NCI-H460 (cell line): ENCODE results near the gene SULT1A2. TPM values are rescaled to one million over a fixed set of nuclear protein-coding genes. Genes with fewer than 3 reads are reported as not detected.
"Not testable (repeated sequence)": the region's sequence is repeated elsewhere in the genome, so short reads cannot be mapped to it uniquely, and the experiment has no call there.

Experiments used
- DNase-seq: peaks from one replicate; pipeline ENCODE4 v3.0.0-alpha.2; 2016; ENCODE audit warnings: low read depth; ENCODE audit errors: extremely low read depth
- total RNA-seq: library from RNA; depleted of rRNA; stranded (reverse); fragments of >200 nt; shearing (Covaris generic); gene quantifications from 2 replicates; pipeline ENCODE4 v1.2.3, GENCODE V29; 2014

Gene SULT1A2
- total RNA-seq, 1 experiment from 2014 or later: 0.67 TPM

DNA sequence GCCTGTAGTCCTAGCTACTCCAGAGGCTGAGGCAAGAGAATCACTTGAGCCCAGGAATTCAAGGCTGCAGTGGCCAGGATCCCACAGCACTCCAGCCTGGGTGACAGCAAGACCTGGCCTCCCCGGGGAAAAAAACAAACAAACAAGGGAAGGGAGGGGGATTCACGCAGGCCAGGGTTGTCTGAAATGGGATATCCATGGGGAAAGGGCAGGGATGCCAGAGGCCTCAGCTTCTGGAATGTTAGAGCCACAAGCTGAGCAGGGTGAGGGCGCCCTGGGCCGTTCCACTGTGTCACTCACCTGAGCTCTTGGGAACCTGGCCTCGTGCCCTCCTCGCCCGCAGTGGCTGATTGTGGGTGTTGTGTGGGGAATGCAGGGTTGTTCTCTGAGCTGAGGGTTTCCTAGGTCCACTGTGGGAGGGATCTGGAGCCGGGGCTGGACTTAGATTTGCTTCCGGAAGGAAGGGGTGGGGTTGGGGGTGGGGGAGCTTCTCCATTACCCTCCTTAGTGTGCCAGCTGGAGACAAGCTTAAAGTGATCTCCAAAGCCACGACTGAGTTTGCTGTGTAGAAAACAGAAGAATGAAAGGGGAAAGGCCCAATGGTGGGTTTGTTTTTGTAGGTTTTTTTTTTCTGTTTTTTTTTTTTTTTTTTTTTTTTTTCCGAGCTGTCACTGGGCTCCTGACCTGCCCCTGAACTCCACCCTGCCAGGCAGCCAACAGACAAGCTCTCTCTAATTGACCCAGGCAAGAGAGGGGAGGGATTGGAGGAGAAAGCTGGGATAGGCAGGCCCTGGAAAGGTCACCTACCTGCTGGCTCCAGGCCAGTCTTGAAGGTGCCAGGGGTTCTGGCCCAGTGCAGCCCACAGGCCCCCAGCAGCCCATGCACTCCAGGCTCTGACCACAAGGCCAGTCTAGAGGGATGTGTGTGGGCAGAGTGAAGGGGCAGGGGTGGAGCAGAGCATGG lies 13.1 kb upstream of the SULT1A2 start, which contains the start of gene SULT1A1:
Gene SULT1A1, minus strand, starts transcription at position 414 of the 964 bp plus-strand sequence. CDS start 1,189 bp downstream, outside the sequence.
- DNase-seq: no peak

DNA sequence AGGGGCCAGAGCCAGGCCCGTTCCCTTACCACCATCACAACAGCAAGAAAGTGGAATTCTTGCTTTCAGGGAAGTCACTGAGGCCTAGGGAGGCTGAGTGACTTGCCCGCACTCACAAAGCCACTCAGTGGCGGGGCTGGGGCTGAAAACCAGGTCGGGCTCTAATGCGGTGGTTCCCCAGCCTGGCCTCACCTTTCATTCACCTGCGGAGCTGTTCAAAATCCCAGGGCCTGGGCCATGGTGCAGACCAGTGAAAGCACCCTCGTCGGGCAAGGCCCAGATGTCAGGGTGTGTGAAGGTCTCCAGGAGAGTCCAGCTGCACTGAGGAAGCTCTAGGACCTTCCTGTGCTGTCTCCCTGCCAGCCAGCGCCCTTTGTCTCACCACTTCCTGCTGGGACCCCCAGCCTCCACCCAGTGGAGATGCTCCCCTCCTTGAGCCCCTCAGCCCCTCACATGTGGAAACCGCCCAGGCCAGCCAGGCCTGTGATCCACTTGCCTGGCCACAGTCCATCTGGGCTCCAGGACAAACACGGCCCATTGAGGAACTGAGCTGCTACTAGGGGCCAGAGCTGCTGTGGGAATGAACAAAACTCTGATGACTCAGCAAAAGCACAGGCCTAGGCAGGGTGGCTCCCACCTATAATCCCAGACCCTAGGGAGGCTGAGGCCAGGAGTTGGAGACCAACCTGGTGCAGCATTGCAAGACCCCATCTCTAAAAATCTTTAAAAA lies 12.2 kb upstream of the SULT1A2 start:
- not testable (repeated sequence) for DNase-seq

DNA sequence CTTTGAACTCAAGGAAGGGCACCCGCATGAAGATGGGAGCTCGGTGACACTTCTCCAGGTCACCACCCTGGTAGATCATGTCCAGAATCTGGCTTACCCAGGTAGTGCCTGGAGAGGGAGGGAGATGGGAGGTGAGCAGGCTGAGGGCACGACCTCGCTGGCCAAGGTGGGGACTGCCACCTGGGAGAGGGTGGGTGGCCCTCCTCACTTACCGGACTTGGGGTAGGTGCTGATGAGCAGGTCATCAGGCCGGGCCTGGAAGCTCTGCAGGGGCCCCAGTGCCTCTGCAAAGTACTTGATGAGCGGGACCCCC lies 11.6 kb upstream of the SULT1A2 start:
- DNase-seq: not testable (repeated sequence)

DNA sequence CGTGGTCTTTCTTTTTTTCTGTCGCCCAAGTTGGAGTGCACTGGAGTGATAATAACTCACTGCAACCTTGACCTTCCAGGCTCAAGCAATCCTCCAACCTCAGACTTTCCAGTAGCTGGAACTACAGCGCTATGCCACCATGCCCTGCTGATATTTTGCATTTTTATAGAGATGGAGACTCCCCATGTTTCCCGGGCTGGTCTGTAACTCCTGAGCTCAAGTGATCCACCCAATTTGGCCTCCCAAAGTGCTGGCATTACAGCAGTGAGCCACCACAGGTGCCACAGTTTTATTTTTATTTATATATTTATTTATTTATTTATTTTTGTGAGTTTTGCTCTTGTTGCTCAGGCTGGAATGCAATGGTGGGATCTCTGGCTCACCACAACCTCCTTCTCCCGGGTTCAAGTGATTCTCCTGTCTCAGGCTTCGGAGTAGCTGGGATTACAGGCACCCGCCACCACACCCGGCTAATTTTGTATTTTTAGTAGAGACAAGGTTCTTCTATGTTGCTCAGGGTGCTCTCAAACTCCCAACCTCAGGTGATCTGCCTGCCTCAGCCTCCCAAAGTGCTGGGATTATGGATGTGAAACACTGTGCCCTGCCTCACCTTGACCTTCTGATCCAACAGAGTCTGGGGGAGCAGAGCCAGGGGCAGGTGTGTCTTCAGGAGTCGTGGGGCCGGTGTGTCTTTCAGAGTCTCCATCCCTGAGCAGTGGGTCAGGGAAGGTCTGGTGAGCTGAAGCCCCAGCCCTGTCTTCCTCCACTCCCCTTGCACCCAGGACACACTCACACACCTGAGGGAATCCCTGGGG lies 11.0 kb upstream of the SULT1A2 start:
- DNase-seq: not testable (repeated sequence)

DNA sequence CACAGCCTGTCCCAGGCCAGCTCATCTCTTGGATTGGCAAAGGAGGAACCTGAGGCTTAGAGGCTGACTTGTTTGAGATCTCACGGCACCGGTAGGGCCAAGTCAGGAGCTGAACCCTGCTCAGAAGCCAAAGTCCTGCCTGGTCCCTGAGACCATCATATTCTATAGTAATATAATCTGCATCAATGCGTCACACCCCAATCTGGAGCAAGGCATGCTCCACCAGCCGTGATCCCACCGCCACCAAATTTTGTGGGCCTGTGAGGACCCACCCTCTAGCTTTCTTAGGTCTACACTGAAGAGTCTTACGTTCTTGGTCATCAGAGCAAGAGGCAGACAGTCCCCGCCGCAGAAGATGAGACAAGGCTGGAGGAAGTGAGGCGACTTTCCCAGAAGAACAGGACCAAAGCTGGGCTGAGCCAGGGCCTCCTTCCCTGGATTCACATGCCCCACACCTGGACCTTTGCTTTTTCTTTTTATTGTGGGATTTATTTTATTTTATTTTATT lies 10.3 kb upstream of the SULT1A2 start:
- DNase-seq: no peak

DNA sequence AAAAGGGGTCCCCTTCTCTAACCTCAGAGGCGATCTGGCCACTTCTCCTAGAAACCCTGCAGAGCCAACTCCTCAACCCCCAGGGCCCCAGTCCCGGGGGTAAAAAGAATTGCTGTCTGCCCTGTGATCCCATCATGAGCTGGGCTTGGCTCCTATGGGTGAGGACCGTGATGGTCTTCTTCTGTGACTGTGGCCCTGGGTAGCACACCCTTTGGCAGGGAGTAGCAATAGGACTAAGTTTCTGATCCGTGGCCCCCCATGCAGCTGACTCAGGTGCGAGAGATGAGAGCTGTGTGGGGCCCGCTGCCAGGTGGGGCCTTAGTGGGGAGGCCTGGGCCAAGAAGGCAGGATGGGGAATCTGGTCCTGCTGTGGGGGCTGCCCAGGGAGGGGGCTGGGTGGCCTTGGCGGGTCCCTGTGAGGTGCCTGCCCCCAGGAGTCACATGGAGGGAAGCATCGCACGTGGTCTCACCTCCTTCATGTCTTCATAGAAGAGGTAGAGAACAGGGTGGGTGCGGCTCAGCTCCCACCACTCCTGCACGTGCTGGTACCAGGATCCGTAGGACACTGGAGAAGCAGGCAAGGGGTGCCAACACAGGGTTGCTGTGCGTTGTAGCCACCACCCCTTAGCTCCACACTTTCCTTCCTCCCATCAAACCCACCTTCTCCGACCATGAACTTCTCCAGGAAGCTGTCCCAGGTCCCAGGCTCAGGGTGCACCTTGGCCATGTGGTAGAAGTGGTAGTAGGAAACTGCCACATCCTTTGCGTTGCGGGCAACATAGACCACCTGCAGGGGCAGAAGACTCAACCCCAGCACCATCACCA lies 9.7 kb upstream of the SULT1A2 start:
- DNase-seq: no peak

DNA sequence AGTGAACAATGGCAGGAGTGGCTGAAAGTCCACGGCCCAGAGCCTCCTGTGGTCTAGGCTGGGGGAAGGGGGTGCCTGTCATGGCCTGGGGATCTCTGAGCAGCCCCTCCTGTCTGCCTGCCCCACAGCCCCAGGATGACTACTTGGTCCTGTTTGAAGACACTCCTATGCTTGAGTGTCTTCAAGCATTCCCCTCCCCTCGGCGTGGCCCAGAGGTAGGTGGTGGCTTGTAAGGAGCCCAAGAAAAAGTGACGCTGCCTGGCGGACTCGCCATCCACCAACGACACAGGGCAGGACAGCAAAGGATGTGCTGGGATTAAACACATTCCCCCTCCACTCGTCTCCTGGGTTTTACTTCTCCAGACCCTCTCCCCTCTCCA lies 7.3 kb upstream of the SULT1A2 start:
- no peak for DNase-seq

DNA sequence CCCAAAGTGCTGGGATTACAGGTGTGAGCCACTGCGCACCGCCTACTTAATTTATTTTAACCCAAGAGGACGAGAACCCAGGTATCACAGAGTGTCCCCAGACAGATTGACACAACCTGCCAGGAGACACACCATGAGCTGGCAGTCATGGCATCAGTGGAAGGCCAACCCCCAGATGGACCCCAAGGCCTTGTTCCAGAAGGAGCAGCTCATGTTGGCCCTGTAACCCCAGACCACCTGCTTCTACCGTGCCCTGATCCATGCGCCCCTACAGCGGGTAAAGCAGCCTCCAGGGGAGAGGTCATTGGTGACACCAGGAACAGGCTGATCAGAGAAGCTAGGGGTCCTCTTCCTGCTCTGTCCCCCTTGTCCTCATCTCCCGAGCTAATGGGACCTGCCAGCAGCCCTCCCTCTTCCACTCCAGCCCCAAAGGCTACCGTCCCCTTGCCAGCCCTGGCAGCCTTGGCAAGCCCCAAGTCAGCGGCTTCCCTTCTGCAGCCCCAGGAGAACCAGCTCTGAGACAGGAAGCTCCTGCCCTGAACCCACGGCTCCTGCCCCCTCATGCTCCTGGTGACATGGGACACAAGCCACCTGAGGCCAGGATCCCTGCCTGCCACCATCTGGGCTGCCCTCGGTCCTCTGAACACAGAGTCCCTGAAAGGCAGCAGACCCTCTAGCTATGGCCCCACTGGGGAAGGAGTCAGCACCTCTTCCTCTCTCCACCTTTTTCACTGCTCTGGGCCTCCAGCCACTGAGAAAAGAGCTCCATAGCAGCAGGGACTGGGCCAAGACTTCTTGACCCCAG lies 6.7 kb upstream of the SULT1A2 start:
- DNase-seq: no peak

DNA sequence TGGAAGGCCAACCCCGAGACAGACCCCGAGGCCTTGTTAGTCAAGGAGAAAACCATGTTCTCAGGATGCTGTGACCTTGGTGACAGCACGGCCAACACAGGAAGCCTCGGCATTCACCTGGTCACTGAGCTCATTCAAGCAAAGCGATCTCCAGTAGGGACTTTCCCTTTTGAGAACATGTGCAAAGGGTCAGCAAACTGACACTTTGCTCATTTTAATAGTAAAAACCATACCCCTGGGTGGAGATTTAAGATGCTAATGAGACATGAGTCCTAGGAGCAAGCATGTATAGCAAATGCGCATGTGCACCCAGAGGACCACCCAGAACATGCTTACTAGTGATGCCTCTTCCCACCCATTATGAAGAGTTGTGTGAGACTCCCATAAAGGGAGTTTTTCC lies 5.7 kb upstream of the SULT1A2 start:
- no peak for DNase-seq

DNA sequence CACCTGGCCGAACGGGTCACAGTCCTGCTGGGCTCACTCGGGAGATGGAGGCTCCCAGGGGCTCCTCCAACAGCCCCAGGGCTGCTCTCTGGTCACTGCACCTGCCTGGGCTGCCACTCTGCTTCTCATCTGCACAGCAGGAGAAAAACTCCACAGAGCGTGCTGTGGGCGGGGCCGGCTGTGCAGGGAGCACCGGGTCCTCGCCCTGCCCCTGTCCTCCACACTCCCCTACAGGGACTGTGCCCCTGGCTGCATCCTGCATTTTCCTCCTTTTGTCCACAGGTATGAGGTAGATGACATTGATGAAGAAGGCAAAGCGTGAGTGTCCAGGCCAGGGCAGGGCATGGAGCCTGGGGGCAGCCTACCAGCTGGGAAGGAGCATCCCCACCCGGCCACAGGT lies 5.2 kb upstream of the SULT1A2 start:
- not testable (repeated sequence) for DNase-seq

DNA sequence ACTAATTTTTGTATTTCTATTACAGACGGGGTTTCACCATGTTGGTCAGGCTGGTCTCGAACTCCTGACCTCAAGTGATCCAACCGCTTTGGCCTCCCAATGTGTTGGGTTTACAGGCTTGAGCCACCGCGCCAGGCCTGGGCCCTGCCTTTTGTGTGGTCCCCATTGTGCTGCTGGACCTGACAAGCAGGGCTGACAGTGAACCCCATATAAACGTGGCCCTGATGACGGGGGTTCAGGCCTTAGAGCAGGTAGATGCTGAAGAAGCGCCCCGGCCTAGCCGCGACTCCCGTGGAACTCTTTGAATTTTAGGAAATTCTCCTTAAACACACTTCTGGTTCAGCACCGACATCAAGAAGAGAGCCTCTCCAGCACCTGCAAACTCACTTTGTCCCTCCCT lies 4.7 kb upstream of the SULT1A2 start:
- DNase-seq: not testable (repeated sequence)

DNA sequence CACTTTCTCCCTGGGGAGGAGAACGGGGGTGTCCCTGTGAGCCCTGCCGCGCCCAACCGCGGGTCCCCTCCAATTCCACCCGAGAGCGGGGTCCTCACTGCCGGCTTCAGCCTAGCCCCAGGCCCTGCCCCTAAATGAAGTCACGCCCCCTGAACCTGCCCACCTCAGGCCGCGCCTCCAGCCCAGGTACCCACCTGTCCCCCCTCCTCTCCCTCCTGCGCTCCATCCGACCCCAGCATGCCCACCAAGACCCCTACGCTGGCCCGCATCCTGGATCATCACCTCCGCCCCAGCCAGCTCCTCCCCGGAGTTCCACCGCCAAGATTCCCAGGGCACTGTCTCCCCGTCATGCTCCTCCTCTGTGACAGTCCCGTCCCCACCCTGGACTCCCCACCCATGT lies 4.1 kb upstream of the SULT1A2 start:
- DNase-seq: not testable (repeated sequence)

DNA sequence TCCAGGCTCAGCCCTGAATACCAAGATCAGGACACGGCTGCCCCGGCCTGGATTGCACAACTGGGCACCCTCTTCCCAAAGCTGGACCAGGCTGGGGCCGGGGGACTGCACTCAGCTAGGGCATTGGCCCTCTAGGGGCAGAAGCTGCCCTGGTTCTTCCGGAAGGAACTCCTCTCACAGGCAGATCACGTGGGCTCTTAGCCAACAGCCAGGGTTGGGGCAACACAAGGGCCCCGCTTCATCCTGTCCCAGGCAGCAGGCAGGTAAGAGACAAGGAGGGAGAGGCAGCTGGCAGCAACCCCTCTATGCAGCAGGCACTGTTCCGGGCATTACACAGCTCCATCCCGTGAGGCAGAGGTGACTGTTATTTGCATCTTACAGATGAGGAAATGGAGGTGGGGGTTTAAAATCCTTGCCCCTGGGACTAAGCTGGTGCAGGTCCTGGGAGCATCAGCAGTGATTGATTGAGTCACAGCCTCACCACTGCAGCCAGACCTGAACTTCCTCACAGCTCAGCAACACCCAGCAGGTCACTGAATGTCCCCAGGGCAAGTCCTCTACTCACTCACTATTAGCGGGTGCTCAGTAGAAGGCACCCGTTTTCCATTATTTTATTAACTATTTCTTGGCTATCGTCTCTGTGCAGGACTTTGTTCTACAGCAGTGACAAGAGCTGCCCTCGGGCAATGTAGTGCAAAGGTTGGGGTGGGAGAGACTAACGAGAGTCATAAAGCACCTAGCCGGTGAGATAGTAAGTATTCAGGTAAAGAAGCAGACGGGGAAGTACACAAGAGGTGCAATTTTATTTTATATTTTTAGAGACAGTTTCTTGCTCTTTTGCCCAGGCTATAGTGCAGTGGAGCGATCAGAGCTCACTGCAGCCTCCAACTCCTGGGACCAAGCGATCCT lies 2.8 kb upstream of the SULT1A2 start:
- not testable (repeated sequence) for DNase-seq

DNA sequence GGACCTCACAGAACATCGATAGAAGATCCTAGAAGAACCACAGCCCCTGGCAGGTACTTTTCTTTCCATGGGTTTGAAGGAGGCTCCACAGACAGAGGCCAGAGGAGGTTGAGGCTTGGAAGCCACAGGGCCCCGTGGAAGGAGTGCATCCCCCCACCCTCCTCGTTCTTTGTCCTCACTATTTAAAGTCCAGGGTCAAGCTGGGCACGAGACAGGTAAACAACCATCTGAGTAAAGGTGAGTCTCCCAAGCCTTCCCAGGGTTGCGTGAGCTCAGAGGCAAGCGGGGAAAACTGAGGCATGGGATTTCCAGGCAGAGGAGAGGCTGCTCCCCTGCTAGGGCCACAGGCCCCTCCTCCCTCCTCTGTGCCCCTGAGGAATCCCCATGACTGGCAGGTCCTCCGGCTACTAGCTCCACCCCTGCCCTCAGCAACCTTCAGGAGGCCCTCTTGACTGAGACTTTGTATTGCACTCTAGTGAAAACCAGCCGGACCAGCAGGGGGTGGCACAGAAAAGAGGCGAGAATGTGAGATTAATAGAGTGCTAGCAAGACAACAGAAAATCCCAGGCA lies 927 bp upstream of the SULT1A2 start:
- no peak for DNase-seq

DNA sequence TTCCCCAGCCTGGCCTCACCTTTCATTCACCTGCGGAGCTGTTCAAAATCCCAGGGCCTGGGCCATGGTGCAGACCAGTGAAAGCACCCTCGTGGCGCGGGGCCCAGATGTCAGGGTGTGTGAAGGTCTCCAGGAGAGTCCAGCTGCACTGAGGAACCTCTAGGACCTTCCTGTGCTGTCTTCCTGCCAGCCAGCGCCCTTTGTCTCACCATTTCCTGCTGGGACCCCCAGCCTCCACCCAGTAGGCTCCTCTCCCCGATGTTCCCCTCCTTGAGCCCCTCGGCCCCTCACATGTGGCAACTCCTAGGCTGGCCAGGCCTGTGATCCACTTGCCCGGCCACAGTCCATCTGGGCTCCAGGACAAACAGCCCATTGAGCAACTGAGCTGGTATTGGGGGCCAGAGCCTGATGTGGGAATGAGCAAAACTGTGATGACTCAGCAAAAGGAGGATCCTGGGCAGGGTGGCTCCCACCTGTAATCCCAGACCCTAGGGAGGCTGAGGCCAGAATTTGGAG lies 677 bp downstream of the SULT1A2 start:
- no peak for DNase-seq

DNA sequence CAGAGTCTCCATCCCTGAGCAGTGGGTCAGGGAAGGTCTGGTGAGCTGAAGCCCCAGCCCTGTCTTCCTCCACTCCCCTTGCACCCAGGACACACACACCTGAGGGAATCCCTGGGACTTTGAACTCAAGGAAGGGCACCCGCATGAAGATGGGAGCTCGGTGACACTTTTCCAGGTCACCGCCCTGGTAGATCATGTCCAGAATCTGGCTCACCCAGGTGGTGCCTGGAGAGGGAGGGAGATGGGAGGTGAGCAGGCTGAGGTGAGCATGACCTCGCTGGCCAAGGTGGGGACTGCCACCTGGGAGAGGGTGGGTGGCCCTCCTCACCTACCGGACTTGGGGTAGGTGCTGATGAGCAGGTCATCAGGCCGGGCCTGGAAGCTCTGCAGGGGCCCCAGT lies 1.4 kb downstream of the SULT1A2 start:
- not testable (repeated sequence) for DNase-seq

DNA sequence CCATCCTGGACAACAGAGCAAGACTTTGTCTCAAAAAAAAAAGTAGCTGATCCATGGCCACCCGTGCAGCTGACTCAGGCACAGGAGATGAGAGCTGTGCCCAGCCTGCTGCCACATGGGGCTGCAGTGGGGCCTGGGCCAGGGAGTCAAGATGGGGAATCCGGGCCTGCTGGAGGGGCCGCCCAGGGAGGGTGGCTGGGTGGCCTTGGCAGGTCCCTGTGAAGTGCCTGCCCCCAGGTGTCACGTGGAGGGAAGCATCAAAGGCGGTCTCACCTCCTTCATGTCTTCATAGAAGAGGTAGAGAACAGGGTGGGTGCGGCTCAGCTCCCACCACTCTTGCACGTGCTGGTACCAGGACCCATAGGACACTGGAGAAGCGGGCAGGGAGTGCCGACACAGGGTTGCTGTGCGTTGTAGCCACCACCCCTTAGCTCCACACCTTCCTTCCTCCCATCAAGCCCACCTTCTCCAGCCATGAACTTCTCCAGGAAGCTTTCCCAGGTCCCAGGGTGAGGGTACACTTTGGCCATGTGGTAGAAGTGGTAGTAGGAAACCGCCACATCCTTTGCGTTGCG lies 3.8 kb downstream of the SULT1A2 start:
- DNase-seq: no peak
